Pancreas (tissue), 10 donors: ENCODE data around the gene DDOST. TPM values are rescaled to one million over a fixed set of nuclear protein-coding genes. Genes with fewer than 3 reads are reported as not detected.

Experiments used
- ATAC-seq, 4 donors: fragments of 200-7000 bp; cut with Tn5 transposase; one replicate each; pipeline versions ENCODE4 v1.8.0 to v1.9.1; 2020; ENCODE audit warnings: mild to moderate bottlenecking in 4 of 4, moderate library complexity in 4 of 4
- DNase-seq, 6 donors: peaks; one replicate each; pipeline ENCODE4 v3.0.0-alpha.2; 2020
- FAIRE-seq: peaks from 2 replicates; lab custom pipeline; 2012; peaks lifted over from hg19 to GRCh38; lab: Jason Lieb, UNC
- H3K27ac ChIP-seq, 4 donors: fragments of 200-600 bp; sonication (generic); 1 replicate in 3 of 4; 2 replicates in 1 of 4; pipeline versions ENCODE4 v1.5.0 to v1.8.0; 2020
- H3K27me3 ChIP-seq, 4 donors: fragments of 200-600 bp; one replicate each; pipeline ENCODE4 v1.8.0; 2021
- H3K36me3 ChIP-seq, 3 donors: fragments of 200-600 bp; sonication (generic) in 1 of 3; one replicate each; pipeline versions ENCODE4 v1.5.0 to v1.8.0; 2020 to 2021
- H3K4me1 ChIP-seq, 3 donors: fragments of 200-600 bp; one replicate each; pipeline ENCODE4 v1.8.0; 2021
- H3K4me3 ChIP-seq, 4 donors: fragments of 200-600 bp; sonication (generic) in 2 of 4; one replicate each; pipeline versions ENCODE4 v1.5.0 to v1.8.0; 2020 to 2021
- H3K9me3 ChIP-seq, 4 donors: fragments of 200-600 bp; one replicate each; pipeline ENCODE4 v1.8.0; 2021
- CTCF ChIP-seq, 4 donors: fragments of 200-600 bp; sonication (generic) in 3 of 4; IDR thresholded peaks; one replicate each; pipeline versions ENCODE4 v1.5.0 to v1.8.0; 2021; ENCODE audit warnings: antibody characterized with exemption in 4 of 4
- WGBS, 2 donors: extraction: QIAGEN DNeasy Blood & Tissue Kit; methylation state at CpG; one replicate each; pipeline ENCODE4 v1.1.7; 2013; 5-methylcytosine and 5-hydroxymethylcytosine counted together
- intact Hi-C, 3 donors: fragments of 100-400 bp; cut with DNase I; formaldehyde crosslinking; loops; one replicate each; pipeline versions ENCODE4 v1.11.1 to v1.14.2; 2022
- polyA plus RNA-seq, 2 donors: library from polyadenylated mRNA; stranded (reverse); fragments of 200-250 nt; gene quantifications; one replicate each; pipeline ENCODE4 v1.2.3, GENCODE V29; 2013
- total RNA-seq, 6 donors: library from RNA; stranded (reverse); fragmentation: NEBNext Ultra II Directional in 4 of 6; extraction: Animal tissue kit (Norgen Biotek cat#: 25700) in 4 of 6; gene quantifications; one replicate each; pipeline versions ENCODE4 v1.2.1 to v1.2.4, GENCODE V29; 2021 to 2023
- donor health status: healthy with polysubstance abuse.
- donor health status: DM: no; HTN: no; CAD: no; lungs with moderate emphysema.
- donor health status: DM: no; HTN: no; CAD: no.
- donor health status: control.
- donor health status: control.
- donor health status: Bipolar disorder and iron deficiency.
- donor health status: DM: yes; HTN: yes; CAD: no.
- donor health status: DM: no; HTN: no; CAD: no.
- donor health status: DM: no; HTN: no; CAD: no.
- donor health status: DM: yes; HTN: yes; CAD: no.

Gene DDOST
- total and polyA plus RNA-seq, 8 donors: 98.2 to 190 (median 133) TPM

- no peak for DNase-seq
- intact Hi-C loops: no loop called here
- Histone ChIP-seq H3K27ac (no peak overlapping the region), H3K9me3 (no peaks in the 10 kb centered on the region), H3K36me3 (no peaks in the 10 kb centered on the region), H3K4me1 (no peaks in the 10 kb centered on the region), H3K4me3 (no peak overlapping the region), H3K27me3 (no peaks in the 10 kb centered on the region)
- ATAC-seq: no peak
- FAIRE-seq: no peak
- 54 to 80% methylated on average over 1 of the region's 1 CpG for WGBS, 2 donors
- TF ChIP-seq CTCF (IDR thresholded peaks at IDR 0.05): no peak
Observed at GRCh38 chr1:20626098-20626427, 35.1 kb downstream of the DDOST start.

GRCh38 chr1:20625176-20626097, 35.7 kb downstream of the DDOST start:
- intact Hi-C loops: no loop called here
- Histone ChIP-seq H3K27ac (no peak overlapping the region), H3K27me3 (no peaks in the 10 kb centered on the region), H3K4me1 (no peaks in the 10 kb centered on the region), H3K9me3 (no peaks in the 10 kb centered on the region), H3K36me3 (no peaks in the 10 kb centered on the region), H3K4me3 (no peak overlapping the region)
- WGBS, 2 donors: 67 to 72% methylated on average over 3 of the region's 3 CpGs
- ATAC-seq (no peak), FAIRE-seq (no peak), DNase-seq (no peak)
- TF ChIP-seq CTCF (IDR thresholded peaks at IDR 0.05): no peak

DNA sequence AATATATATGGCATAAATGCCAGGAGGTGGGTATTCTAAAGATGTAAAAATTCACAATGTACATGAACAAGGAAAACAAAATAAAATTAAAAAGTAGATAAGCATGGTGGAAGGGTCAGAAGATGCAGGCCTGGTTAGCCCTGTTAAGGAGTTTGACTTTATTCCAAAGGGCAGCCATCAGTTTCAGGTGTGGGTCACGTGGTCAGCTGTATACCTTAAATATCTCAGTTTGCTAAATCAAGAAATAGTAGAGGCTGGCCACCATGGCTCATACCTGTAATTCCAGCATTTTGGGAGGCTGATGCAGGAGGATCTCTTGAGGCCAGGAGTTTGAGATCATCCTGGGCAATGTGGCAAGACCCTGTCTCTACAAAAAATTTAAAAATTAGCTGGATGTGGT, 36.5 kb downstream of the DDOST start:
- H3K27ac ChIP-seq: no peak overlapping the region
- WGBS, 2 donors: 85 to 88% methylated on average over 1 of the region's 1 CpG
- DNase-seq (no peak), FAIRE-seq (no peak), ATAC-seq (no peak)
- H3K9me3 ChIP-seq: no peaks in the 10 kb centered on the region
- no peak for TF ChIP-seq CTCF (IDR thresholded peaks at IDR 0.05)
- H3K36me3 ChIP-seq: no peaks in the 10 kb centered on the region
- intact Hi-C loops: no loop called here
- H3K4me1 ChIP-seq: no peaks in the 10 kb centered on the region
- H3K4me3 ChIP-seq: no peak overlapping the region
- H3K27me3 ChIP-seq: no peaks in the 10 kb centered on the region

GRCh38 chr1:20621012-20621411, 40.2 kb downstream of the DDOST start:
- no peak overlapping the region for H3K4me3 ChIP-seq
- no peaks in the 10 kb centered on the region for H3K36me3 ChIP-seq
- no peak for TF ChIP-seq CTCF (IDR thresholded peaks at IDR 0.05)
- ATAC-seq (no peak), FAIRE-seq (no peak), DNase-seq (no peak)
- 73 to 91% methylated on average over 6 of the region's 6 CpGs for WGBS, 2 donors
- intact Hi-C loops: no loop called here
- no peak overlapping the region for H3K27ac ChIP-seq
- no peaks in the 10 kb centered on the region for H3K27me3 ChIP-seq
- no peaks in the 10 kb centered on the region for H3K4me1 ChIP-seq
- no peaks in the 10 kb centered on the region for H3K9me3 ChIP-seq

DNA sequence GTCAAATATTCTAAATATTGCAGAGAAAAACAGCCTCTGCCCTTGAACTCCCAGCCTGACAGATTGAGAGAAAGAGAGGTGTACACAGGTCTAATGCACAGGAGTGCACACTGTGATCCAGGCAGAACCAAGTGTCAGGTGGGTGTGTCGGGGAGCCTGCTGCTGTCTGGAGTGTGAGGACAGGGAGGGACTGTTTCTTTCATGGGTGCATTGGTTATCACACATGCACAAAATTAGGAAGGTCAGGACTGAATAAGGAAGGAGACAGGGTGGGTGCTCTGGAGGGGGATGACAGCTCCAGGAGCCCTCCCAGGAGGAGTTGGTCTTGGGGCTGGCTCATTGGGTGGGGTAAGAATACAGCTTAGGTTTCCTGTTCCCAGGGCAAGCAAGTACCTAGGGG, 41.2 kb downstream of the DDOST start:
- Histone ChIP-seq H3K27ac (no peak overlapping the region), H3K9me3 (no peaks in the 10 kb centered on the region), H3K36me3 (no peaks in the 10 kb centered on the region), H3K27me3 (no peaks in the 10 kb centered on the region), H3K4me3 (no peak overlapping the region), H3K4me1 (no peaks in the 10 kb centered on the region)
- TF ChIP-seq CTCF (IDR thresholded peaks at IDR 0.05): no peak
- ATAC-seq (no peak), FAIRE-seq (no peak), DNase-seq (no peak)
- intact Hi-C loops: no loop called here
- WGBS, 2 donors: 71 to 80% methylated on average over 1 of the region's 1 CpG
